Stimulated activated CD8-positive, alpha-beta memory T cell treated with anti-CD3 and anti-CD28 coated beads, Interleukin-12 subunit alpha, Interleukin-12 subunit beta, amount 100 ng/mL, for 1 hour (primary cell): ENCODE results near the gene MANSC4.

Source experiments
- DNase-seq: peaks from one replicate; pipeline ENCODE4 v3.0.0-alpha.2; 2020; ENCODE audit warnings: low read depth

MANSC4 gene

GRCh38 chr12:27800819-27801218, 20.8 kb upstream of the MANSC4 start:
- no peak for DNase-seq

GRCh38 chr12:27797301-27798025, 17.4 kb upstream of the MANSC4 start:
- DNase-seq = no peak

GRCh38 chr12:27796128-27796527, 16.1 kb upstream of the MANSC4 start:
- DNase-seq = no peak

- DNase-seq = no peak
Observed at GRCh38 chr12:27794818-27795584, 15.0 kb upstream of the MANSC4 start.

DNA sequence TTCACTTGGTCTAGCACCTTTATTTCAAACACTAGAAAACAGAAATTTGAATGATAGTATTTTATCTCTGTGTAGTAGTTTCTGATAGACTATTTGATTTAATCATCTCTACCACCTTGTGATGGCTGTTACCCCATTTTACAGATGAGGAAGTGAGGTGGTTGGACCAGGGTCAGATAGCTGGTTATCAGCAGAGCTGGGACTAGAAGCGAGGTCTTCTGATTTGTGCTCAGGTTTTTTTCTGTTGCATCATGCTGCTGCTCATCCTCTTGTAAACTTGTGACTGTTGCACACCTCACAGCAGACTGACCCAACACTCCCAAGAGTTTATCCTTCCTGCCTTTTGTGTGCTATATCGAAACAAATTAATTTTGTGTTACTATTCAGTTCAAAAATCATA, 10.1 kb upstream of the MANSC4 start:
- DNase-seq = no peak

- no peak for DNase-seq
Observed at GRCh38 chr12:27787559-27787958, 7.5 kb upstream of the MANSC4 start.

GRCh38 chr12:27785882-27786570, 6.0 kb upstream of the MANSC4 start:
- no peak for DNase-seq

DNA sequence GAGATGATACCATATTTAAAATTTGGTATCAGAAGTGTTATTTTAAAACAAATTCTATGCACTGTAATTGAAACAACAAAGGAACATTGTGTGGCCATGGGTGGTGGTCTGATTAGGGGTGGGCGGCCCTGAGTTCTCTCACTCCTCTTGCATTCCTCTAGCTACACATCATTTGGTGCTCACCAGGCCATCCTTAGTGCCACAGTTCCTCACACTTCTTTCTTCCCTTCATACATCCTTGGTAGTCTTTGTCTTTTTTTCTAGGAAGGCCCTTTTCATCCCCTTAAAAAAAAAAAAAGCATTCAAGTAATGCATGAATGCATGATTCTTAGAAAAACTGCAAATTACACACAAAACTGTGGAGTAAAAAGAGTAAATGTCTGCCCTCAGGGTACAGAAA, 2.4 kb upstream of the MANSC4 start:
- no peak for DNase-seq

DNA sequence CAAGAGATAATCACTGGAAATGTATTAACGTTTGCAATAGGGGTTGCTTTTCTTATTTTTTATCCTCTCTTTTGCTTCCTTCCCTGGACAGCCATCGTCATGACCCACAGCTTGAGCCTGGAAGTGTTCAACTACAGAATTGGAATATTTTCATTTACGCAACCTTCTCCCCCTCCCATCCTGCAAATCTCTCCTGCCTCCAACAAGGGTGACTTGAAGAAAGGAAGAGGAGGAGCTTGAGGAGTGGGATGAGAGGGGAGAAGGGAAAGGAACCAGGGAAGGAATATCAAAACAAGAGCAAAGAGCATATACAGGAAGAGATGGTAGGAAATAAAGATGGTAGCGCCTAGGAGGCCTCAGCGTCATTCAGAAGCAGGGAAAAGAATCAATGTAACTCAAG, 1.6 kb upstream of the MANSC4 start:
- no peak for DNase-seq

DNA sequence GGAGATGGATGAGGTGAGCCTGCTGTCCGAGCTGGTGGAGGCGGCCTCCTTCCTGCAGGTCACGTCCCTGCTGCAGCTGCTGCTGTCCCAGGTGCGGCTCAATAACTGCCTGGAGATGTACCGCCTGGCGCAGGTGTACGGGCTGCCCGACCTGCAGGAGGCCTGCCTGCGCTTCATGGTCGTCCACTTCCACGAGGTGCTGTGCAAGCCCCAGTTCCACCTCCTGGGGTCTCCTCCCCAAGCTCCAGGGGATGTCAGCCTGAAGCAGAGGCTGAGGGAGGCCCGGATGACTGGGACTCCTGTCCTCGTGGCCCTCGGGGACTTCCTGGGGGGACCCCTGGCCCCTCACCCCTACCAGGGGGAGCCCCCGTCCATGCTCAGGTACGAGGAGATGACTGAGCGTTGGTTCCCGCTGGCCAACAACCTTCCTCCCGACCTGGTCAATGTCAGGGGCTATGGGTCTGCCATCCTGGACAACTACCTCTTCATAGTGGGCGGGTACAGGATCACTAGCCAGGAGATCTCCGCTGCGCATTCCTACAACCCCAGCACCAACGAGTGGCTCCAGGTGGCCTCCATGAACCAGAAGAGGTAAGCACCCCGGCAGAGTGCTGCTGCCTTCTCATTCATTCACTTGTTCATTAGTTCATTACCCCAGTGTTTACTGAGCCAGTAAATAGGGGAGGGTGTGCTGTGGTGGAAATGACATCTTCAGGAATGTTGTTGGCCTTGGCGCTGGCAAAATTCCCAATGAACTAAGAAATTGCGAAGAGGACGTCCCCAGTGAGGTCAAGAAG, 774 bp upstream of the MANSC4 start:
- DNase-seq = no peak

DNA sequence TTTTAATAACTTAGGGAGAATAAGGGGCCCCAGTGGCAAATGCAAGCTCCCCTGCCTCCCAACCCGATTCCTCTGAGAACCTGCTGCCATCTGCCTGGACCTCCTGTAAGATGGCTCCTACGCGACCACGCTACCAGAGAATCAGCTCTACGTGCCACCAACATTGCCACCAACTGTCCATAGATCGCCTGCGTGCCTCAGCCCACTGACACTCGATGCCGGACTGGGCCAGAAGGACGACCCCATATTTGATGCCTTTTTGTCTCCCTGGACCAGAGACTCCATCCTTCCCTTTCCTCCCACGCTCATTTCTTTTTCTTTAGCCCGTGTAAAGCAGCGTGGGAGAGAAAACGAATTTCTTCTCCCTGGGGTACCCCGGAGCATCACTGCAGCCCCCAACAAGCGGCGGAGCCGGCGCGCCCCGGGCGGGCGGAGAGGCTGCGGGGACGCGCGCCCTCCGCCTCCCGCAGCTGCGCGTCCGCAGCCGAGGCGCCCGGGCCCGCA, 568 bp downstream of the MANSC4 start:
- no peak for DNase-seq

GRCh38 chr12:27778206-27778605, 1.8 kb downstream of the MANSC4 start:
- DNase-seq = no peak

- no peak for DNase-seq
Observed at GRCh38 chr12:27777141-27777540, 2.9 kb downstream of the MANSC4 start.

DNA sequence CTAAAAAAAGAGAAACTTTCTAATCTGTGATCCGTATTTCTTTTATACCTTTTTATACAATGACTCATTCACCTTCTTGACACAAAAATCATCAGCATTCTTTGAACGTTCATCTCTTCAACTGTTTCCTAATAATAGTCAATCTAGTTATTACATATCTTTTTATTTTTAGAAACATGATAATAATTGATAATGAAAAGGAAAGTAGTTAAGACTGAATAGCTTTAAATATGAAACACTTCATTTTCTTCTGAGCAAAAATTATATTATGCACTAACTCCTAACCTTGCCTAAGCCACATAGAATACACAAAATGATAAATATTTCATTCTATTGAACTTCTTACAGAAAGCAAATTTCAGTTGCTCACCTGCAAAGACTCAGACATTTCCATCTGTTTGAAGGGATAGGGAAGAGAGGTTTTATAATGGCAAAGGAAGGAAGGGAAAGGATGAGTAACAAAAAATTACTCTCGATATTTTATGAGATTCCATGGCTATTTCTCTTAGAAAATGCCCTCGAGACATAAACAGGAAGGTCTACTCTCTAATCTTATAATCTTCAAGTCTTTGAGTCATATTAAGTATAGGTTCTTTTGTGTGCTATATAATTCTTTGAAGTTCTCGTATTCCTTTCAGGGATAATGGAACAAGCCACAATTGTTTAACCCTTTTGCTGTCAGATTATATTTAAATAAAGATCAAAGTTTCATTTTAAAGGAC, 7.5 kb downstream of the MANSC4 start:
- no peak for DNase-seq

GRCh38 chr12:27771481-27772327, 8.3 kb downstream of the MANSC4 start:
- no peak for DNase-seq

DNA sequence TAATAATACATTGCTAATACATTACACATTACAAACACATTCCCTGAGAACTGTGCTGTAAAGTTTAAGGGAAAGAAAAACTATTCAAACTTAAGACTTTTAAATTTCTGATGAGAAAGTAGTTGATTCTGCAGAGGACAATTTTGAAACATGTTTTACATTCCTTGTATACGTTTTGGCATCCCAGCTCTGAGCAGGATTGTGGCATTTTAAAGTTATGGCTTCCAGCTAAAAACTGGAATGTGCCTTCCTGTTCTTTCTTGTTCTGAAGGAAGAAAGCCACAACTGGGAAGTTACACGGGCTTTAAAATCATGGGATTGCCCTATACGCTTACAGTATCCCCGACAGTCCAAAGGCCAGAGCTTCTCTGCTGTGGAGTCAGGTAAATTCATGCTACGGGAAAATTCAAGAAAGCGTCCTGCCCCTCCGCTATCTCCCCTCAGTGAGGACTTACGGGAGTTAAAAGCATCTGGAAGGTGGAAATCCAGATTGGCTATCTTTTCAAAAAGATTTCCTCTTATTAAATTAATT, 10.8 kb downstream of the MANSC4 start:
- DNase-seq = no peak

DNA sequence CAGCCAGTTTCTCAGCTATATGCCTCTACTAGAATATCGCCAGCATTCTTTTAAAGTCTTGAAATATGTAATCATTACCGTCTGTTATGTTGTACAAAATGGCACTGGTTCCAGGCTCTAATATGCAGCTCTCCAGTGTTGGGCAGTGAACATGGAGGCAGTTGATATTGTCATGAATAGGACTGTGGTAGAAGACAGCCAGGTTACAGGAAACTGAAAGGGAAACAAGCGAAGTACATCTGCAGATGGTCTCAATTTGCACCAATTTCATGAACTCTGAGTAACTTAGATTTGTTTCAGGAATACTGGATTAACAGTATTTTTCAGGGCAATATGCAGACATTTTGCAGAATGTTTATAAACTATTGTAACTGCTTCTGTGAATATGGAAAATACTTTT, 13.4 kb downstream of the MANSC4 start:
- no peak for DNase-seq

DNA sequence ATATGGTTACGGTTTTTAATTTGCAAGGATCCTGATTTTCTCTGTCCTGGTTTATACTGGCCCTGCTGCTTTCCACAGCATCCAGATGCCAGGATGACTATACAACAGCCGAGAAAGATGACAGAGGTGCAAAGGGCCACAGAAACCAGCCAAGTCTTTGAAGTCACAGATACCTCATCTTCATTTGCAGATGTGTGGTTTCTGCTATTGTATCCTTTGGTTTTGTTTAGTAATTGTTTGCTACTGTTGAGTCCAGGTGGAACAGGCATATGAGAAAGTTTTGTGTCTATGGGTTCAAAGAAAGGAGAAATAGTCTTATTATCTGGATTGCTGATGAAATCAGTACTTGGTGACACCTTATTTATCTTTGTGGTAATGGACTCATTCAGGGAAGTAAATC, 17.3 kb downstream of the MANSC4 start:
- DNase-seq = no peak

- no peak for DNase-seq
Observed at GRCh38 chr12:27756670-27757195, 23.3 kb downstream of the MANSC4 start.

DNA sequence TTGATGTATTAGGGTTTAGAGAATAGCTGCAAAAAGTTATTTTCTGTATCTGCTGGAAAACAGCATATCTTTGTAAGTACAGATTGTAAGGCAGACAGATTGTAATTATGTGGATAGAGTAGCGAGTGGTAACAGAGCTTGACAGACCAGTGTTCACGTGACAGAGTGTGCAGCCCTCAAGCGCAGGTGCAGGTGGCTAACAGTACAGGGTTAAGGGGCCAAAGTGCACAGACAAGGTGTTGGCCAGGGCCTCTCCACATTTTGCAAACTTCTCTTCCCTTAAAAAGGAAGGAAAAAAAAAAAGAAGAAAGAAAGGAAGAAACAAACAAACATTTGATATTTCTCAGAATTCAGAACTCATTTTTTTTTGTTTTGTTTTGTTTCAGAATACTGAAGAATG, 25.2 kb downstream of the MANSC4 start:
- DNase-seq = no peak
